GM12878 (cell line): ENCODE measurements around the gene CHCHD3.

Experiments
- CREB1 ChIP-seq: IDR thresholded peaks from 2 replicates; pipeline ENCODE4 v1.6.1; 2012; ENCODE audit warnings: low read depth, mild to moderate bottlenecking, inconsistent platforms
- CTCF ChIP-seq, 3 experiments: IDR thresholded peaks in 2 of 3; conservative IDR thresholded peaks in 1 of 3; 2 replicates each; pipeline ENCODE4 v1.5.1; 2011; ENCODE audit warnings: low read depth in 3 of 3, low read length in 3 of 3, mild to moderate bottlenecking in 3 of 3, control low read depth in 2 of 3, moderate library complexity in 2 of 3, inconsistent platforms in 1 of 3, mixed read lengths in 1 of 3; ENCODE audit not compliant: control insufficient read depth in 2 of 3, insufficient read depth in 1 of 3; ENCODE audit errors: extremely low read depth in 1 of 3
- HDAC6 ChIP-seq: fragments of 200-600 bp; sonication (generic); IDR thresholded peaks from one replicate; pipeline ENCODE4 v1.8.0; 2017; ENCODE audit warnings: antibody characterized with exemption; ENCODE audit not compliant: unreplicated experiment
- JUND ChIP-seq: IDR thresholded peaks from 2 replicates; pipeline ENCODE4 v1.6.1; 2012; ENCODE audit warnings: low read depth, mild to moderate bottlenecking, low read length, improper control_type of control experiment, moderate library complexity
- KAT2A ChIP-seq: conservative IDR thresholded peaks from 2 replicates; pipeline ENCODE4 v1.6.1; 2011; ENCODE audit warnings: low read depth, low read length; ENCODE audit not compliant: control insufficient read depth
- POLR2A ChIP-seq: IDR thresholded peaks from 2 replicates; pipeline ENCODE4 v1.6.1; 2011; ENCODE audit warnings: low read depth, mild to moderate bottlenecking, low read length
- RFX5 ChIP-seq: IDR thresholded peaks from 2 replicates; pipeline ENCODE4 v1.6.1; 2011; ENCODE audit warnings: low read depth, low read length, improper control_type of control experiment
- SIN3A ChIP-seq: IDR thresholded peaks from 2 replicates; pipeline ENCODE4 v1.6.1; 2012; ENCODE audit warnings: low read depth, low read length, improper control_type of control experiment
- SP1 ChIP-seq: IDR thresholded peaks from one replicate; pipeline ENCODE4 v1.6.1; 2011; ENCODE audit warnings: low read depth, low read length
- USF1 ChIP-seq: IDR thresholded peaks from 2 replicates; pipeline ENCODE4 v1.6.1; 2011; ENCODE audit warnings: borderline replicate concordance, low read depth, mild to moderate bottlenecking, moderate library complexity, mixed read lengths, low read length; ENCODE audit not compliant: insufficient read depth; ENCODE audit errors: extremely low read length
- ZNF687 ChIP-seq: fragments of 450-650 bp; IDR thresholded peaks from 2 replicates; pipeline ENCODE4 v1.6.1; 2017; ENCODE audit warnings: mild to moderate bottlenecking, moderate library complexity

GRCh38 chr7:132972745-132973144 lies 109.1 kb downstream of the CHCHD3 start:
- TF ChIP-seq SIN3A, result no peak
- no peak for TF ChIP-seq KAT2A
- no peak for TF ChIP-seq HDAC6
- no peak for TF ChIP-seq ZNF687
- no peak for TF ChIP-seq SP1
- TF ChIP-seq USF1, result no peak
- TF ChIP-seq JUND, result no peak
- no peak for TF ChIP-seq POLR2A
- TF ChIP-seq CREB1, result no peak
- TF ChIP-seq RFX5, result no peak
- TF ChIP-seq CTCF (IDR thresholded peaks at IDR 0.05 in 2 of 3, conservative IDR thresholded peaks at IDR 0.05 in 1 of 3; ENCODE audit: control insufficient read depth in 2 of 3, extremely low read depth in 1 of 3, insufficient read depth in 1 of 3, low read depth in 3 of 3, low read length in 3 of 3), result no peak
